HG03060 (cell line): Measurements from ENCODE around the gene PTPRD.

Experiments
- ATAC-seq: cut with Tn5 transposase; IDR thresholded peaks from one replicate; pipeline ENCODE4 v1.9.1; 2021; ENCODE audit warnings: low read depth, moderate number of reproducible peaks; ENCODE audit not compliant: unreplicated experiment

The PTPRD gene

GRCh38 chr9:8648271-8648845, 1964.4 kb downstream of the PTPRD start:
- ATAC-seq: no peak

GRCh38 chr9:8647824-8648223, 1965.0 kb downstream of the PTPRD start:
- no peak for ATAC-seq

GRCh38 chr9:8644571-8644970, 1968.2 kb downstream of the PTPRD start:
- ATAC-seq: no peak

GRCh38 chr9:8643896-8644295, 1968.9 kb downstream of the PTPRD start:
- no peak for ATAC-seq

DNA sequence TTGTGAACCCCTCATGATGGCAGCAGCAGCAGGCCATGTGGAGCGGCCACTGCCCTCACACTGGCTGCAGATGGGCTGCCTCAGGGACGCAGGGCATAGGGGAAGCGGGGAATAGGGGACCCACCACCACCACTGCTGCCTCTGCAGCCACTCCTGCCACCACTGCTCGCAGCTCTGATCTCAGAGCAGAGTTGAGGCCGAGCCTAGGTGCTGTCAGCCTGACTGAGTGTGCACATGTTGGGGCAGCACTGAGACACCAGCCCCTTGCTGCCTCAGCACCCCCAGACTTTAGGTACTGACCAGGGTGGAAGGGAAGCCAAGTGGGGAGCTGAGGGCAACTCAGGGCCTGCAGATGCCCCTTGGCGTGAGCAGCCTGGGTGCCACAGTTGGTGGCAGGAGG, 1969.3 kb downstream of the PTPRD start:
- no peak for ATAC-seq

- ATAC-seq: no peak
Measured at GRCh38 chr9:8640761-8641160, 1972.0 kb downstream of the PTPRD start.

- no peak for ATAC-seq
Measured at GRCh38 chr9:8637626-8638025, 1975.2 kb downstream of the PTPRD start.

GRCh38 chr9:8633784-8634183, 1979.0 kb downstream of the PTPRD start:
- ATAC-seq: no peak

GRCh38 chr9:8632493-8632892, 1980.3 kb downstream of the PTPRD start:
- no peak for ATAC-seq

- no peak for ATAC-seq
Measured at GRCh38 chr9:8628791-8629190, 1984.0 kb downstream of the PTPRD start.

GRCh38 chr9:8627976-8628679, 1984.7 kb downstream of the PTPRD start:
- ATAC-seq: no peak

- no peak for ATAC-seq
Measured at GRCh38 chr9:8622871-8623270, 1989.9 kb downstream of the PTPRD start.

DNA sequence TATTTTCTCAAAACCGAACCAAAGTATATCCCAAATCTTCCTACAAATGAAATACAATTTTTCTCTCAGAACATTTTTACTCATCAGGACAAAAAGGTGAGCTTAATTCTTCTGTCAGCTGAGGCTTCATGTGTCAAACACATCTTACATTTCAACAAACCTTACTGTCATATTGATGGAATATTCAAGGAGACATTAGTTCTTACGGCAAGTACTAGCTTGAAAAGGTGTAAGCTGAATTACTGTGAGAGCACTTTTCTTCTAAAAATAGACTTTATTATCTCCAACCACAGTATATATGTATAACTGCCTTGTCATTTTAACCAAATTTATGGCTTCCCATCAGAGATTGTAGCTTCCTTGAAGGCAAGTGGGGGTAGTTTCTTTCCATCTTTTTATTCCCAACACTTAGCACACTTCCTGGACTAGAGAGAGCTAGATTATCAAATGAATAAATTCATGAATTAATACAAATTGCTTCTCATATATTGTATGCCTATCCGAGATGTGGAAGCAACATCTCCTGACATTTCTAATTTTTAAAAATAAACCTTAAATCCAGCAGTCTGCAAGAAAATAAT, 1990.5 kb downstream of the PTPRD start:
- ATAC-seq: no peak

DNA sequence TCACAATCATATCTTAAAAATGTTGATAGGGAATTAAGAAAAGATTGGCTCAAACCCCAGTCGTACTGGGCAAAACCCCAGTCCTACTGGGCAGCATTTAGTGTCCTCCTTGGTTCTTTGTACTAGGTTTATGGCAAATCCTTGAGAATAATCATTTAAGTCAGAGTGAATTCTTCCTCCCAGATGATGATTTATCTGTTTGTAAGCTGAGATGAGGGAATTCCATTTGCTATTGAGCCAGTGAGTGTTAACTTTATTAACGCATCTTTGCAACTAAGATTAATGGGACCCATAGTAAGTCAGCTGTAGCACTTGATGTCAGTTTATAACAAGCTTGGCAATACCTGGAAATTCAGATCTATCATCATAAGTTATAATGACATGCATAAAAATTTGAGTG, 1991.4 kb downstream of the PTPRD start:
- ATAC-seq: no peak

- ATAC-seq: no peak
Measured at GRCh38 chr9:8616414-8616813, 1996.4 kb downstream of the PTPRD start.

DNA sequence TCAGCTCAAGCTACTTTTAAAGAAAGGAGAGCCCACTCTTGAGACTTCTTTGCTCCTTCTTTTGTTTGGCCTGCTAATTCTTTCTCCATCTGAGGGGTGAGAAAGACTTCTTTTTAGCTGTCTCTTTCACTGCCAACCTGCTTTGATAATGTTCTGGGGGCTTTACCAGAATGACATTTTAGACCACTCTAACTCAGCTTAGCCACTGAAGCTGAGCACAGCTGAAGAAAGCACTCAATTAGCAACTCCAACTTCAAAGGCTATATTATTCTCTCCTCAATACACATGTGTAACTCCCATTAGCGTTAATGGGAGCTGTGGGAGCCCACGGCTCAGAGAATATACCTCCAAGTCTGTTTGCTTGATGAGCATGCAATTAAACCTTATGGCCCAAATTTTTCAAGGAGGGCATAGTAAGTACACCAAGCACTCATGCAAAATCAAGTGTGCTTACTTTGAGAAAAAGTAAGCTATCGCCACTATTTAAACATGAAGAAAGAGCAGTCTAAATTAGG, 1997.8 kb downstream of the PTPRD start:
- no peak for ATAC-seq

- ATAC-seq: no peak
Measured at GRCh38 chr9:8613346-8613825, 1999.4 kb downstream of the PTPRD start.

GRCh38 chr9:8611153-8611552, 2001.6 kb downstream of the PTPRD start:
- no peak for ATAC-seq

DNA sequence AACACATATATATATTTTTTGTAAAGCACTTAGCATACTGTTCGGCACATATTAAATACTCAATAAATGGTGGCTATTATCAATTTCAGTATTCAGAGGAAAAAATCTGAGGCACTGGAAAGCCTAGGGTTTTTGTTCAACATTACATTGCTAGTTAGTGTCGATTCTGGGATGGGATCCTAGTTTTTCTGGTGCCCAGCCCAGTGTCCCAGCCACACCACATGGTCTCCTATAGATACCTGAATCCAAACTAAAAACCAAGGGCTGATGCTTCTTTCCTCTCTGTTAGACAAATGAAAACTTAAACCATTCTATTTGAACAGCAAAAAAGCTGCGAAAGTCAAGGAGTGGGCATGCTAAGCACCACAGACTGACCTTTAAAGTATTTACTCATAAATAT, 2002.5 kb downstream of the PTPRD start:
- no peak for ATAC-seq

- ATAC-seq: no peak
Measured at GRCh38 chr9:8605096-8605495, 2007.7 kb downstream of the PTPRD start.

- no peak for ATAC-seq
Measured at GRCh38 chr9:8604201-8604600, 2008.6 kb downstream of the PTPRD start.
